PFSK-1 (cell line): ENCODE data around the gene RAC2.

Source experiments
- FOXP2 ChIP-seq: optimal IDR thresholded peaks from 2 replicates; pipeline ENCODE3; 2011; ENCODE audit warnings: borderline replicate concordance, control low read depth, inconsistent platforms; ENCODE audit not compliant: insufficient read depth; ENCODE audit errors: extremely low read length, extremely low read depth
- POLR2AphosphoS5 ChIP-seq: IDR thresholded peaks from 2 replicates; pipeline ENCODE4 v1.6.1; 2012; ENCODE audit warnings: low read depth, mild to moderate bottlenecking, control low read depth, low read length, moderate library complexity
- REST ChIP-seq, 2 experiments: IDR thresholded peaks; 2 replicates each; pipeline versions ENCODE4 v1.6.1 to v1.8.0; 2011 to 2012; ENCODE audit warnings: low read depth in 2 of 2, low read length in 2 of 2, control low read depth in 1 of 2, inconsistent platforms in 1 of 2, mild to moderate bottlenecking in 1 of 2, moderate library complexity in 1 of 2; ENCODE audit not compliant: insufficient read depth in 1 of 2
- SIN3A ChIP-seq: IDR thresholded peaks from 2 replicates; pipeline ENCODE4 v1.6.1; 2012; ENCODE audit warnings: mild to moderate bottlenecking, low read length, moderate library complexity, borderline replicate concordance; ENCODE audit not compliant: insufficient read depth
- TAF1 ChIP-seq: IDR thresholded peaks from 2 replicates; pipeline ENCODE4 v1.6.1; 2012; ENCODE audit warnings: low read length, control low read depth, borderline replicate concordance; ENCODE audit not compliant: insufficient read depth

Gene RAC2

GRCh38 chr22:37266581-37267134, 22.6 kb upstream of the RAC2 start:
- TF ChIP-seq TAF1 (no peak), POLR2AphosphoS5 (no peak), REST (IDR thresholded peaks at IDR 0.05; ENCODE audit: insufficient read depth in 1 of 2, low read depth in 2 of 2, low read length in 2 of 2) (no peak), FOXP2 (no peak), SIN3A (no peak)

DNA sequence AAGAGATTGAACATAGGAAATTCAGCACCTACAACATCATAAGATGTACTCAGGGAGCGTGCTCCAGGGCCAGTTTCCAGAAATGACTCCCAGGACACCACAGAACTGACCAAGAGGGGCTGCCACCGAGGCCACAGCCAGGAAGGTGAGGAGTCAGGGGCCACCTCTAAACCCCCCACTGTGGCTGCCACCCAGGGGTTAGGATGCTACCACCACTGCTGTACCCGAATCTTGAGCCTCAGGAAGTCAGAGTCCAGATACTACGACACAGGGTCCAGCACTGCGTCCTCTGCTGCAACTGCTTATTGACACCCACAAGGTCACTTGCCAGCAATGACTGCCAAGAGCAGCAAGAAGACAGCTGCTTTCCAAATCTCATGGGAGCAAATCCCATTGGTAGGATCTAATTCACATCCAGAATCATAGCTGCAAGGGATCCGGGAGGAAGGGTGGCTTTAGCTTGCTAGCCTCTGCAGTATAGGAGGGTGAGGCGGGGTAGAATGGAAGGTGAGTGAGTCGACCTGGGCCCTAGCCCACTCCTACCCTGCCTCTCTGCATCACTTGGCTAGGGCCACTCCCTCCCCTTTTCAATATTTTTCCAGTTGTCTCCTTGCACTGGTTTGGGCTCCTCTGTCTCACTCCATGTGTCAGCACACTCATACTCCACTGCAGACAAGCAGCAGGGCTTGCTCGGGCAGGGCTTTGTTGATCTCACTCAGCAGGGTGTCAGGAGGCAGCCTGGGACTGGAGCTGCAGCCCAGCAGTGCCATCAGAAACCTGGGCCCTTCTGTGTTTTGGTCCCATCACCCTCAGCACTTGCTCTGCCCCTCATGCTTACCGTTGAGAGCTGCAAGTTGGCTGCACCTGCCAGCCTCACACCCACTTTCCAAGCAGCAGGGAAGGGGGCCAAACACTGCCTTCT, 20.2 kb upstream of the RAC2 start:
- TF ChIP-seq POLR2AphosphoS5 (no peak), REST (IDR thresholded peaks at IDR 0.05; ENCODE audit: insufficient read depth in 1 of 2, low read depth in 2 of 2, low read length in 2 of 2) (no peak), SIN3A (no peak), TAF1 (no peak), FOXP2 (no peak)

DNA sequence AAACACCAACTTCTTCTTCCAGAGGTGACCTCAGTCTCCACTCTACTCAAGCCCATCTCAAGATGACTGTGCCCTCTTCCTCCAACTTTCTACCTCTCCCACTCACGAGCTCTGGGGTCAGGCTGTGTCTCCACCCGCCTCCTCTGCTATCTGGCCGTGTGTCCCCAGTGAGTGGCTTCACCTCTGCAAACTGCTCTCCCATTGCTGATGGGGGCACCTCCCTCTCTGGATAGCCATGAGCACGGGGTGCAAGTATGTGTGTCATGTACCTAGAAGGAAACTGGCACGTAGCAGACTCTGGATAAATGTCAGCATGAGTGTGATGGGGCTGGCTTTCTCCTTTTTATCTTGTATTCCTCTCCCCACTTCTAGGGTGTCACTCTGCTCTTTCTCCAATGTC, 18.3 kb upstream of the RAC2 start:
- no peak for TF ChIP-seq SIN3A
- no peak for TF ChIP-seq TAF1
- TF ChIP-seq FOXP2: no peak
- TF ChIP-seq POLR2AphosphoS5: no peak
- no peak for TF ChIP-seq REST (IDR thresholded peaks at IDR 0.05; ENCODE audit: insufficient read depth in 1 of 2, low read depth in 2 of 2, low read length in 2 of 2)

DNA sequence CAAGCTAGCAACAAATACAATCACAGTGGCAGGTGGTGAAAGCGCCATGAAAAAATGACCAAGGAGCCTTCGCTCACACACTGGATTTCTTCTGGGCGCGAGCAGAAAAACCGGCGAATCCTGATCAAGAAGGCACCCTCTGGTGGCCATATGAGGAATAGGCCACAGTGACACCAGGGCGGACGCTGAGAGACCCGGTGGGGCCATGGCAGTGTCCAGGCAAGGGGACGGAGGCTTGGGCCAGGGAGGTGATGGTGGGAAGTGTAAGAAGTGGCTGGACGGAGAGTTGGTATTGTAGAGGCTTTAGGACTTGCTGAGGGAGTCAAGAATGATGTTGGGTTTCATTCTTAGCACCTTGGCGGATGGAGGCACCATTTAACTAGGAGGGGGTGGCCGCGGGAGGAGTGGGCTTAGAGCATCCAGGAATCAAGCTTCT, 16.9 kb upstream of the RAC2 start:
- TF ChIP-seq REST (IDR thresholded peaks at IDR 0.05; ENCODE audit: insufficient read depth in 1 of 2, low read depth in 2 of 2, low read length in 2 of 2) (no peak), TAF1 (no peak), SIN3A (no peak), POLR2AphosphoS5 (no peak), FOXP2 (no peak)
